GM18951 (cell line): ENCODE results near the gene ASTN1.

Source experiments
- POLR2A ChIP-seq: IDR thresholded peaks from 4 replicates; pipeline ENCODE4 v1.6.1; 2011; ENCODE audit warnings: mild to moderate bottlenecking; ENCODE audit not compliant: insufficient read length, insufficient read depth; ENCODE audit errors: extremely low read depth
- in situ Hi-C: fragments of 300-500 bp; cut with MboI; formaldehyde crosslinking; loops from one replicate; pipeline ENCODE4 v1.12.0; 2022; ENCODE audit warnings: low sequenced_read_pairs, mixed read lengths, inconsistent platforms; ENCODE audit not compliant: unreplicated experiment

Gene ASTN1

GRCh38 chr1:177164380-177165068 lies at the start of gene ASTN1:
Gene ASTN1, minus strand, starts transcription at chr1:177164712. Its CDS starts 36 bp downstream, at chr1:177164676.
- TF ChIP-seq POLR2A, result no peak

DNA sequence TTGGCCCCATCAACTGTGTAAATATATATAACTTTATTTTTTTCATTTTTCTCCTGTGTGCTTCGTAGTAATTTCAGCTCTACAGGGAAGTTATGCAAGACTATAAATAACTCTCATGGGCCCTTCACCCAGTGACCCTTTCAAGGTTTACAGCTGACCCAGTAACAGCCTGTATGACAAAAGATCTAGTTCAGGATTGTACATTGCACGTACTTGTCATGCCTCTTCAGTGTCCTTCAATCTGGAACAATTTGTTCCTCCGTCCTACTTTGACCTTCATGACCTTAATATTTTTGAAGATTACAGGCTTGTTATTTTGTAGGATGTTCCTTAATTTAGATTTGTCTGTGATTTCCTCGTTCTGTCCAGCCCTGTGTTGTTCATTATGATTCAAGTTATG lies 46.7 kb upstream of the ASTN1 start:
- in situ Hi-C loops, result no loop called here
- no peak for TF ChIP-seq POLR2A

More at GRCh38 chr1:177164380-177165068, at the start of gene ASTN1:
- in situ Hi-C loops, result no loop called here

DNA sequence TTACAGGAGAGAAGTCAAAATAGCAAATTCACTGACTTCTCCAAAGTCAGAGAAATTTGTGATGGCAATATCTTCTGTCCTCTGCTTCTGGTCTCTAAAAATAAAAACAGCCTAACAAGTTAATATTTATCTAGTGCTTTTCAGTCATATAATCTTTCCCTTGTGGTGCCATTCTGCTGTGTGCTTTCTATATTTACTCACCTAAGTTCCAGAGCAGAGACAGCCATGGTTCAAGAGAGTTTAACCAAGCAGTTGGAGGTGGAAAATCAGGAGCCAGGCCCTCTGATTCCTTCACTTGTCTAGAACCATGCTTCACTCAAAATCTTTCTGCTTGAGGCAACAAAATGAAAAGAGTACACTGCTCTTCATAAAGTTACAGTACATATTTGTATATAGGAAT lies 45.6 kb upstream of the ASTN1 start:
- in situ Hi-C loops, result no loop called here
- TF ChIP-seq POLR2A, result no peak

- in situ Hi-C loops, result no loop called here
- no peak for TF ChIP-seq POLR2A
These were observed 44.8 kb upstream of the ASTN1 start for GRCh38 chr1:177209357-177209756.

DNA sequence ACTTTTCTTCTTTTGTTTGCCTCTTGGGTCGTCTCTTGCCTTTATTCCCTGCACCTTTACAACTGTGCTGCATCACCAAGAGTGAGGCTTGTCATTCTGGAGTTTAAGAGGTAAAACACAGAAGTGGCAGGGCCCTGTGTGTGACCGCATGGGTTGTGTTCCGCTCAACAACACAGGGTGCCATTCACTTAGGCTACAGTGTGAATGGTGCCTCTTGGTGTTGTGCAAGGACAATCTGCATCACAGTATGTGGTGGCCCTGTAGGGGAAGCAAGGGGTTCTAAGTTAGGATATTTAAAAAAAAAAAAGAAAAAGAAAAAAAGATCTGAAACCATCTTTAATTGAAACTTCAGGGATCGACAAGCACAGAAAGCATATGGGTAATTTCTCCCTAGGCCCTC lies 44.4 kb upstream of the ASTN1 start:
- TF ChIP-seq POLR2A, result no peak
- in situ Hi-C loops, result no loop called here

DNA sequence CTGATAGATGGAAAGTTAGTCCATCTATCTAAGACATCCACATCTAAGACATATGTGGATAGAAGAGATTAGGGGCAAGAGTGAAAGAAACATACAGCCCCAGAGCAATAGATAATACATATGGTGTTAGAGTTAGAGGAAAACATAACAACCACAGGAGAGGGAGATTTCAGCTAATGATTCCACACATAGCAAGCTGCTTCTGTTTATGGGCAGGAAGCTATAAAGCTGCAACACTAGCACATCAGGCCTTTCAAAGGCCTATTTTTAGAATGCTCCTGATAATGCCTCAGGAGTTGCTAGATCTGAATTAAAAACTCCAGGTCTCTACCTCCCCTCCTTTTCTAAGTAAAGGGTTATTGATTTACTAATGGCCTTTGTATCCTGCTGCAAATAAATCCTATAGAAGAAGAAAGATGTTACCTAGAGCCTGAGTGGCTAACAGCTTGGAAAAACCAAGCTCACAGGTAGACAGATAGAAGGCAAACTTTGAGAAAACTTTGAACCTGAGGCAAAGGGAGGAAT lies 42.4 kb upstream of the ASTN1 start:
- TF ChIP-seq POLR2A, result no peak
- in situ Hi-C loops, result no loop called here

- in situ Hi-C loops, result no loop called here
- TF ChIP-seq POLR2A, result no peak
These were observed 35.8 kb upstream of the ASTN1 start for GRCh38 chr1:177200290-177200689.

DNA sequence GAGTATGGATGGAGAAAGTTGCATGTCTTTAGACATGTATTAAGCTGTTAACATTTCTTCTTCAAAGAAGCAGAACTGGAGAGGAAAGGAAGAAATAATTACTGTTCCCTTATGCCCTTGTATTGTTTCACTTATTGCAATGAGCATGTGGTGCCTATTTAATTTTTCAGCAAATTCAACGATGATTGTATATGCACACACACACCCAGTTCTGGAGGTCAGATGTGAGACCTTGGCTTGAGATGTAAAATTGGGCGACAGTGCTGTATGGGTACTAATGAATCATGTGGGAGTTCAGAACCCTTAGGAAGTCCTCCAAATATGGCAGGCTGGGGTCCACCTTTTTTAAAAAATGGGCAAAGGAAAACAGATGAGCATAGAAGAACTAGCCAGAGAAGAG lies 33.7 kb upstream of the ASTN1 start:
- in situ Hi-C loops, result no loop called here
- no peak for TF ChIP-seq POLR2A

DNA sequence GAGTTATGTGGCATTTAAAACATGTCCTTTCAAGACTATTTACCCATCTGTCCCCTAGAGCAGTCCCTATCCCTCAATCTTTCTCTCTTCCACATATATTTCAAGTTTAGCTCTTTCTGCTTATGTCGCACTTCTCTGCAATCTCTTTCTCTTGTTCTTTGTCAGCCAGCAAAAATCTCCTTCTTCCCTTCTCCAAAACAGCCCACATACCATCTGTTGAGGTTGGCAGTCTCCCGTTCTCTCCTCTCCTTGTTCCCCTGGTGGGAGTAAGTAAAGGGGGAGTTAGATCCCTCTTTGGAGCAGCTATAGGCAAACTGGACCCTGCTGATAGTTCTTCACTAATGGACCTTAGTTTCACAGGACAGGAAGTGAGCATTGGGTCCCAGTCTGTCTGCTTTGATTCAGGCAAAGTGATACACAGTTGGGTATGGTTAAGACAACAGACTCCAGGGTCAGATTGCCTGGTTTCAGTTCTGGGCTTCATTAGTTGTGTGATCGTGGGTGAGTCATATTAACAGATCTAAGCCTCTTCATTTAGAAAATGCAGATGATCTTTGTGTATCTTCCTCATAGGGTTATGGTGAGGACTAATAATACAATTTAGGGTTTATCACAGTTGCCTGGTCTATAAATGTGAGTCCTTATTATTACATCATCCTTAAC lies 25.9 kb upstream of the ASTN1 start:
- in situ Hi-C loops, result no loop called here
- no peak for TF ChIP-seq POLR2A

- in situ Hi-C loops, result no loop called here
- TF ChIP-seq POLR2A, result no peak
These were observed 22.1 kb upstream of the ASTN1 start for GRCh38 chr1:177186639-177187038.

DNA sequence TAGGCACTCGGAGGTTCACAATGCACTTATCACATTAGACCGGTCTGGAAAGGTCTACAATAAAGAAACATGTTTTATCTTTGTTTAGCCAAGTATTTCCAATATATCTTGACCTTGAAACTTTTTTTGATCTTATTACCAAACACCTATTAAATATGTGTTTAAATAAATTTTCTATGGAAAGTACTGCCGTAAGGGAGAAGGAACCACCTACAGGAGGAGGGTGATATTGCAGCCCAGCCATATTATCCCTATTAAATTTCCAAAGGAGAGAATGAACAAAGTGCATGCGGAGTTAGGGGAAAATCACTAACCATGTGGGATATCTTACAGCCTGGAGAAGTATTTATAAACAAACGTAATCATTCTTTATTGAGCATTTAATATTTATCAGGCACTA lies 20.7 kb upstream of the ASTN1 start:
- TF ChIP-seq POLR2A, result no peak
- in situ Hi-C loops, result no loop called here

DNA sequence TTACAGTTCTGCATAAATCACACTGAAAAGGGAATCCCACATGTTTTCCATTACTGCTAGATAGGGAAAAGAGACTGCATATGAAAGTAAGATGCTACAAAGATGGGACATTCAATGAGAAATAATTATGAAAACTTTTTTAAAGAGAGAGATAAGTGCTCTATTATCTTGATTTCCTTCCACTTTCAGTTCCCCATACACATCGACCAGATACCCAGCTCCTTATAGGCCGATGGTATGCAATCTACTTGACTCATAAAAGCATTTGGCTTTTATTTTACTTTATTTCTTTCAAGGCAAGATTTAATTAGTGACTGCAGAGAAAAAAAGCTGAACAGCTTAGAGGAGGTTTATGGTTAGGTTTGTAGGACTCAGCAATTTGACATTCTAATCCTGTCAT lies 19.3 kb upstream of the ASTN1 start:
- TF ChIP-seq POLR2A, result no peak
- in situ Hi-C loops, result no loop called here

DNA sequence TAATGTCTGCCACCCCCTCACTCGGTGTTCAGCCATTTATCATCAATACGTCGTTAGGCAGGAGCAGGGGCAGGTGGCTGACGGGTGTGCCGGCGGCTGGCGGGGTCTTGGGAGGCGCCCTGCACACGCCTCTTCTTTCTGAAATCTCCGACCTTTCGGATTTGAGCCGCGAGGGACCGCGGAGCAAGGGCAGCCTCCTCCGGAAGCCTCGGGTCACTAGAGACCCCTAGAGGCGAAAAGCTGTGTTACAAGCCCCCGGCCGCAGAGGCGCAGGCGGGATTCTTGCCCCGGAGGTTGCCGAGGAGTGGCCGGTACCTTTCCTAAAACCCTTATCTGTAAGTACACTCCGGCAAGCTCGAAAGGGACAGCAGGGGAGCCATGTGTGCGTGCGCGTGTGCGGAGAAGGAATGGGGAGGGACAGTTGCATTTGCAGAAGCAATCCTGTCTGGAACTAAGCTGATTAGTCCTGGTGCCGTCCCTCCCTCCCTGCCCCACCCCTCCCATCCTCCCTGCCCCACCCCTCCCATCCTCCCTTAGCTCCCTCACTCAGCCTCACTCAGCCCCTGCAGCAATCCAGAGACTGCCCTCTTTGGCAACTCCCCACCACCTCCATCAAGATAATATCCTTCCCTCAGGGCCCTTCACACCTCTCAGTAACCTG lies 17.2 kb upstream of the ASTN1 start:
- in situ Hi-C loops, result no loop called here
- no peak for TF ChIP-seq POLR2A

DNA sequence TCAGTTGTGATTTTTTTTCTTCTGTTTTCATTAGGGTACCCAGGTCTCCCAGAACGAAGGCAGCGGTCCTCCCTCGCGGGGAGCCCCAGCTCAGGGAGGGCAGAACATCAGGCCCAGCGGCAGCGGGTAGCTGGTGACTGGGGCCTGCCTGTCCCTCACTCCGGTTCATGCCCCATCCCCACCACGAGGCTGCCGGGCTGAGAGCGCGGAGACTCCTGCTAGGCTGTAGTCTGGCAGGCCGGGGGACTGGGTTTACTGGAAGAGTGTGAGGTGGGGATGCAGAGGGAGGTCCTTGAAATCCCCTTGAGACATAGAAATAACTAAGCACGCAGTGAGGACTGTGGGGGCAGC lies 16.7 kb upstream of the ASTN1 start:
- no peak for TF ChIP-seq POLR2A
- in situ Hi-C loops, result no loop called here

DNA sequence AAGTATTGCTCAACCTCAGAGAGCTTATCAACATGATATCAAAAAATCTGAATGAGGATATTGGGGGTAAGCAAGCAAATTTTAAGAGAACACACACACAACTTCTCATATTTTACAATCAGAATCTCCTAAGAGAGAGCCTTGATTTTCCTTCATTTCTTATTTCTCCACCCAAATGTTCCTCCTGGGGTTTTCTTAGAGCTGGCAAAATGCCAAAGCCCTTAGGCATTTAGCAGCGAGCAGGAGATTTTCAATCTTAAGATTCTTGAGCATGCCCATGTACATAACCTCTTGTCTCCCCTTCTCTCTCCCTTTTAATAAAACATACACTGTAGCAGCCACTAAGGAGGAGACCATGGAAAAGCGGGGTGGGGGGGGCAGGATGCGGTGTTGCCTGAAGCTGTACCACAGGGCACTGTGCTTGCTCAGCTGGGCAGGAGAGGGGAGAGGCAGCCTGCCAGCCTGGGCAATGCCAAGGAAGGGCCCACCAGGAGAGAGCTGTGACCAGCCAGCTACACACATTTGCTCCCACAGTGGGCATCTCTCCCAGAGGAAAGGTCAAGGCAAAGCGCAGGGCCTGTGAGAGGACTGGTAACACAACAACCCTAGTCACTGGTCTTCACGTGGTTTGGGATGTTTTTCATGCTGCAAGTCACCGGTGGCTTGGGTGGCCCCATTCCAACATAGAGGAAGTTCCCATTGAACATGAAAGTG lies 10.6 kb upstream of the ASTN1 start:
- TF ChIP-seq POLR2A, result no peak
- in situ Hi-C loops, result no loop called here
